ENCODE measurements around the gene RECQL5.

GRCh38 chr17:75591722-75592302, 75.1 kb downstream of the RECQL5 start:
- no peak for TF ChIP-seq CTCF (IDR thresholded peaks at IDR 0.05)
- TF ChIP-seq POLR2A (IDR thresholded peaks at IDR 0.05) = no peak

Measured in sigmoid colon (tissue), 3 donors.